Adrenal gland (tissue), 5 donors: ENCODE results near the gene TMEM232.

Experiments
- CTCF ChIP-seq, 6 experiments: fragments of 450-650 bp in 4 of 6; fragments of 200-600 bp in 2 of 6; sonication (generic) in 1 of 6; IDR thresholded peaks; 1 replicate in 5 of 6; 2 replicates in 1 of 6; pipeline versions ENCODE4 v1.5.1 to v1.8.0; 2016 to 2021; ENCODE audit warnings: antibody characterized with exemption in 6 of 6, mild to moderate bottlenecking in 2 of 6, moderate library complexity in 1 of 6
- POLR2A ChIP-seq, 2 donors: fragments of 450-650 bp; IDR thresholded peaks; one replicate each; pipeline ENCODE4 v1.6.1; 2017; ENCODE audit warnings: antibody characterized with exemption in 2 of 2, mild to moderate bottlenecking in 2 of 2, moderate library complexity in 1 of 2
- donor health status: DM: no; HTN: no; CAD: no.

- TF ChIP-seq POLR2A (IDR thresholded peaks at IDR 0.05), result no peak
- TF ChIP-seq CTCF (IDR thresholded peaks at IDR 0.05), result no peak
Measured at GRCh38 chr5:110442856-110443255, 283.6 kb downstream of the TMEM232 start.
